ENCODE measurements around the gene ANKRD42.

The ANKRD42 gene

GRCh38 chr11:83285151-83285770 lies 91.7 kb downstream of the ANKRD42 start:
- Mint-ChIP-seq H3K9me3 (peaks cover 3% of the 10 kb centered on the region), H3K36me3 (peaks cover 7% of the 10 kb centered on the region), H3K27ac (peak overlapping the region; percentile 97), H3K27me3 (no peaks in the 10 kb centered on the region), H3K4me3 (peak overlapping the region; percentile 98), H3K4me1 (peaks cover 48% of the 10 kb centered on the region)

GRCh38 chr11:83285771-83286528 lies 92.4 kb downstream of the ANKRD42 start, which contains the start of gene CCDC90B:
Gene CCDC90B (minus strand): TSS chr11:83286367. CDS start chr11:83285972, 395 bp downstream.
- Mint-ChIP-seq H3K27me3 (no peaks in the 10 kb centered on the region), H3K4me1 (peaks cover 43% of the 10 kb centered on the region), H3K36me3 (peaks cover 5% of the 10 kb centered on the region), H3K9me3 (peaks cover 3% of the 10 kb centered on the region), H3K27ac (peak within 1 kb of the TSS; percentile 97), H3K4me3 (peak within 1 kb of the TSS; percentile 98)

DNA sequence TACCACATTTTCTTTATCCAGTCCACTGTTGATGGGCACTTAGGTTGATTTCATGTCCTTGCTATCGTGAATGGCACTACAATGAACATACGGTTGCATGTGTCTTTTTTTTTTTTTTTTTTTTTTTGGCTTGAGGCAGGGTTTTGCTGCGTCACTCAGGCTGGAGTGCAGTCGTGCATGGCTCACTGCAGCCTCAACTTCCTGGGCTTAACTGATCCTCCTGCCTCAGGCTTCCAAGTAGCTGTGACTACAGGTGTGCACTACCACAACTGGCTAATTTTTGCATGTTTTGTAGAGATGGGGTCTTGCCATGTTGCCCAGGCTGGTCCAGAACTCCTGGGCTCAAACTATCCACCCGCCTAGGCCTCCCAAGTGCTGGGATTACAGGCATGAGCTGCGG lies 94.1 kb downstream of the ANKRD42 start:
- no peak overlapping the region for H3K4me3 Mint-ChIP-seq
- no peak overlapping the region for H3K27ac Mint-ChIP-seq
- H3K27me3 Mint-ChIP-seq = no peaks in the 10 kb centered on the region
- H3K36me3 Mint-ChIP-seq = peaks cover 5% of the 10 kb centered on the region
- H3K4me1 Mint-ChIP-seq = peaks cover 32% of the 10 kb centered on the region
- peaks cover 3% of the 10 kb centered on the region for H3K9me3 Mint-ChIP-seq

DNA sequence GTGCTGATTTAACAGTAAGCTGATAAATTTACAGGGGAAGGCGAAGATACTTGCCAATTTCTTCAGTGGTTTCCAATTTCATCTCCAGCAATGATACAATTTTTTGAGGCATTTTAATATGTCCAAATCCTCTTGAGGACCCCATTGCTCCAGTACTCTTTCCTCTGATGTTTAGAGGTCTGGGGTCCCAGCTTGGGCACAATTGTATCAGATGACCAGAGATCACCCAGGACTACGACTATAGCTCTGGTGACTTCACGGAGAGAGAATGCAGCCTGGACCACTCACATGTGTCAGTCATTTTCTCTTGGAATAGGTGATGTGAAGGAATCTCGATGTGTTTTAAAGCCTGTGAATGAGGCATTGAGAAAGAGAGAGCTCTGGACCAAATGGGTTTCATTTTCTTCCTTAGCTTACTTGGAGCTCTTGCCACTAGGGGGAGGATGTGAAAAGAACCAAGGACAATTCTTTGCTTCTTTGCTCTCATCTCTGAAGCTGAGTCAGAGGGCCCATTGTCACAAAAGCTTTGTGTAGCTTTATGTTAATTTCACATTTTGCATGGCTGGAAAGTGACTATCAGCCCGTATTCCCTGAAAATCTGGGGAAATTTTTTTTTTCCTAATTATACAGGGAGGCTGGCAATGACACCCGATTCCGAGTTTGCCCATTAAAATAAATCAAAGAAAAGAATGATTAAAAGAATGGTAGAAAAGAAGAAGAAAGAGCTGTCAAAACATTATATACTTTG lies 99.4 kb downstream of the ANKRD42 start:
- Mint-ChIP-seq H3K36me3 (no peaks in the 10 kb centered on the region), H3K27me3 (no peaks in the 10 kb centered on the region), H3K27ac (peak overlapping the region; percentile 73), H3K4me3 (peak overlapping the region; percentile 61), H3K9me3 (no peaks in the 10 kb centered on the region), H3K4me1 (peaks cover 12% of the 10 kb centered on the region)

DNA sequence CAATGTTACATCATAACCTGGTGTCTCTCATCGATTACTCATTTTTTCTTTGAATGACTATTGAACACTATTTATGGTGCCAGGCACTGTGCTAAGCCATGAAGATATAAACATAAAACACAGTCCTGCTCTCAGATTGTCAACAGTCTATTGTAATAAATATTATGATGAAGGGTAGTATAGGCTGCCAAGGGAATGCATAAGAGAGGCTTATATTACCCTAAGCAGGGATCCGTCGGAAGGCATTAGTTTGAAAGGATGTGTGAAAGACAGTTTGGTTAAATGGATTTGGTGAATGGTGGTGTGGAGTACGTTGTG lies 99.9 kb downstream of the ANKRD42 start:
- H3K4me3 Mint-ChIP-seq = no peak overlapping the region
- peaks cover 12% of the 10 kb centered on the region for H3K4me1 Mint-ChIP-seq
- H3K27me3 Mint-ChIP-seq = no peaks in the 10 kb centered on the region
- H3K27ac Mint-ChIP-seq = peak overlapping the region; percentile 73
- no peaks in the 10 kb centered on the region for H3K9me3 Mint-ChIP-seq
- no peaks in the 10 kb centered on the region for H3K36me3 Mint-ChIP-seq

DNA sequence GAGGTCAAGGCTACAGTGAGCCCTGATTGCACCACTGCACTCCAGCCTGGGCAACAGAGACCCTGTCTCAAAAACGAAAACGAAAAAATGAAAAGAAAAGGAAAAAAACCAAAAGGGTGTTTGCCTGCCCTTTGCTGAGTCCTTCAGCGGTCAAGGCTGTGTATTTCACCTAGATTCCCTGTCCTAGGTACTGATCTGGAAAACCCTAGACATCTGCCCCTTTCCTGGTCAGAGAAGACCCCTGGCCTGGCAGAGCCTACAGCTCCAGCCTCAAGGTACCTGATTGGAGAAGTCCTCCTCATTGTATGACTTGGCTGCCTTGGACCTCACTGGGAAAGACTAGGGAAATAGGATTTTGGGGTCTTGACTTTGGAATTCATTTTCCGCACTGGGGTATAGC lies 100.7 kb downstream of the ANKRD42 start:
- no peak overlapping the region for H3K4me3 Mint-ChIP-seq
- H3K36me3 Mint-ChIP-seq = no peaks in the 10 kb centered on the region
- H3K27ac Mint-ChIP-seq = no peak overlapping the region
- H3K4me1 Mint-ChIP-seq = peaks cover 12% of the 10 kb centered on the region
- H3K27me3 Mint-ChIP-seq = no peaks in the 10 kb centered on the region
- no peaks in the 10 kb centered on the region for H3K9me3 Mint-ChIP-seq

Data from activated naive CD4-positive, alpha-beta T cell treated with anti-CD3 and anti-CD28 coated beads, Interleukin-2, amount 50 U/mL, for 24 hours (primary cell).